Hematopoietic multipotent progenitor cell (in vitro differentiated cells): ENCODE data around the gene FOS. TPM values are rescaled to one million over a fixed set of nuclear protein-coding genes. Genes with fewer than 3 reads are reported as not detected.
A peak's percentile ranks its signal among the peaks of the same experiment; 100 is the strongest.
"Not testable (repeated sequence)": the region's sequence is repeated elsewhere in the genome, so short reads cannot be mapped to it uniquely, and the experiment has no call there.

Source experiments
- DNase-seq, 3 donors: peaks; one replicate each; pipeline ENCODE4 v3.0.0-alpha.2; 2011 to 2015; ENCODE audit warnings: low read depth in 2 of 3, low spot score in 2 of 3
- total RNA-seq: library from RNA; depleted of rRNA; stranded (reverse); fragments of >200 nt; gene quantifications from one replicate; pipeline ENCODE4 v1.2.3, GENCODE V29; 2012

FOS gene
- total RNA-seq, 1 donor, result 2,036 TPM

GRCh38 chr14:75274899-75275569, 3.6 kb upstream of the FOS start:
- peak; percentile 62 to 96 (median 95) for DNase-seq

GRCh38 chr14:75275598-75275997, 3.0 kb upstream of the FOS start:
- DNase-seq, result no peak

- peak; percentile 58 to 87 (median 86) for DNase-seq
Measured at GRCh38 chr14:75277008-75277814, 1.4 kb upstream of the FOS start.

GRCh38 chr14:75277815-75278421, 710 bp upstream of the FOS start:
- peak in 2 of 3 donors; percentile 29 to 43 for DNase-seq

GRCh38 chr14:75279153-75279762, 630 bp downstream of the FOS start:
- peak in 1 of 3 donors; percentile 36 for DNase-seq

GRCh38 chr14:75279763-75280290, 1.2 kb downstream of the FOS start:
- DNase-seq, result no peak

- DNase-seq, result no peak
Measured at GRCh38 chr14:75280291-75280830, 1.7 kb downstream of the FOS start.

GRCh38 chr14:75280831-75281653, 2.4 kb downstream of the FOS start:
- DNase-seq, result peak in 1 of 3 donors; percentile 74

GRCh38 chr14:75281654-75282019, 3.0 kb downstream of the FOS start:
- no peak for DNase-seq

GRCh38 chr14:75282170-75282554, 3.5 kb downstream of the FOS start:
- peak in 1 of 3 donors; percentile 84 for DNase-seq

GRCh38 chr14:75282555-75283161, 4.0 kb downstream of the FOS start:
- not testable (repeated sequence) for DNase-seq

- peak; percentile 37 to 75 (median 62) for DNase-seq
Measured at GRCh38 chr14:75283162-75283832, 4.7 kb downstream of the FOS start.

- DNase-seq, result peak in 2 of 3 donors; percentile 66 to 83
Measured at GRCh38 chr14:75283833-75284563, 5.4 kb downstream of the FOS start.

- no peak for DNase-seq
Measured at GRCh38 chr14:75285331-75285730, 6.7 kb downstream of the FOS start.

GRCh38 chr14:75286313-75286712, 7.7 kb downstream of the FOS start:
- DNase-seq, result no peak

- DNase-seq, result no peak
Measured at GRCh38 chr14:75289840-75290388, 11.3 kb downstream of the FOS start.

GRCh38 chr14:75290851-75291250, 12.2 kb downstream of the FOS start:
- DNase-seq, result no peak

- no peak for DNase-seq
Measured at GRCh38 chr14:75291331-75291730, 12.7 kb downstream of the FOS start.
